HG03103 (cell line): Measurements from ENCODE around the gene OXCT1.
A peak's percentile ranks its signal among the peaks of the same experiment; 100 is the strongest.
"Not testable (repeated sequence)": the region's sequence is repeated elsewhere in the genome, so short reads cannot be mapped to it uniquely, and the experiment has no call there.

Experiments
- ATAC-seq: cut with Tn5 transposase; IDR thresholded peaks from one replicate; pipeline ENCODE4 v1.9.1; 2021; ENCODE audit warnings: low read depth; ENCODE audit not compliant: unreplicated experiment

OXCT1 gene

GRCh38 chr5:41834506-41834905 lies 35.7 kb downstream of the OXCT1 start:
- ATAC-seq = no peak

GRCh38 chr5:41832430-41832829 lies 37.8 kb downstream of the OXCT1 start:
- ATAC-seq = no peak

GRCh38 chr5:41831155-41831554 lies 39.1 kb downstream of the OXCT1 start:
- peak; percentile 76 for ATAC-seq

- ATAC-seq = no peak
Observed at GRCh38 chr5:41827792-41828191, 42.4 kb downstream of the OXCT1 start.

- no peak for ATAC-seq
Observed at GRCh38 chr5:41822036-41822435, 48.2 kb downstream of the OXCT1 start.

GRCh38 chr5:41821051-41821450 lies 49.2 kb downstream of the OXCT1 start:
- ATAC-seq = no peak

- ATAC-seq = no peak
Observed at GRCh38 chr5:41820150-41820549, 50.1 kb downstream of the OXCT1 start.

- no peak for ATAC-seq
Observed at GRCh38 chr5:41817625-41818301, 52.5 kb downstream of the OXCT1 start.

- ATAC-seq = no peak
Observed at GRCh38 chr5:41815663-41816229, 54.5 kb downstream of the OXCT1 start.

- ATAC-seq = no peak
Observed at GRCh38 chr5:41815261-41815660, 55.0 kb downstream of the OXCT1 start.

- not testable (repeated sequence) for ATAC-seq
Observed at GRCh38 chr5:41814306-41814705, 55.9 kb downstream of the OXCT1 start.

- no peak for ATAC-seq
Observed at GRCh38 chr5:41812156-41812555, 58.1 kb downstream of the OXCT1 start.

- no peak for ATAC-seq
Observed at GRCh38 chr5:41809128-41809527, 61.1 kb downstream of the OXCT1 start.

- no peak for ATAC-seq
Observed at GRCh38 chr5:41808294-41808693, 61.9 kb downstream of the OXCT1 start.

- no peak for ATAC-seq
Observed at GRCh38 chr5:41797662-41798061, 72.6 kb downstream of the OXCT1 start.

- ATAC-seq = no peak
Observed at GRCh38 chr5:41796061-41796460, 74.2 kb downstream of the OXCT1 start.

- no peak for ATAC-seq
Observed at GRCh38 chr5:41795125-41795524, 75.1 kb downstream of the OXCT1 start.

GRCh38 chr5:41794471-41794870 lies 75.8 kb downstream of the OXCT1 start:
- no peak for ATAC-seq

- no peak for ATAC-seq
Observed at GRCh38 chr5:41793141-41793770, 77.0 kb downstream of the OXCT1 start.

- no peak for ATAC-seq
Observed at GRCh38 chr5:41790038-41790776, 80.0 kb downstream of the OXCT1 start.

GRCh38 chr5:41789434-41789833 lies 80.8 kb downstream of the OXCT1 start:
- no peak for ATAC-seq
